H9 (cell line): Measurements from ENCODE around the gene MAPK12. TPM values are rescaled to one million over a fixed set of nuclear protein-coding genes. Genes with fewer than 3 reads are reported as not detected.

Experiments used
- DNase-seq: peaks from one replicate; pipeline ENCODE4 v3.0.0-alpha.2; 2017
- H2AFZ ChIP-seq: one replicate; pipeline ENCODE4 v1.6.1; 2013; ENCODE audit warnings: mild to moderate bottlenecking, low read length, control low read depth, moderate library complexity
- H2AK5ac ChIP-seq: 2 replicates; pipeline ENCODE4 v1.6.1; 2013; ENCODE audit warnings: low read length, control low read depth, mixed read lengths; ENCODE audit not compliant: insufficient read length
- H2BK120ac ChIP-seq: one replicate; pipeline ENCODE4 v1.6.1; 2013; ENCODE audit warnings: low read depth, mild to moderate bottlenecking, low read length, control low read depth, inconsistent platforms; ENCODE audit not compliant: poor library complexity, severe bottlenecking
- H2BK12ac ChIP-seq: 2 replicates; pipeline ENCODE4 v1.6.1; 2013; ENCODE audit warnings: low read length, control low read depth, mixed read lengths, low read depth; ENCODE audit not compliant: insufficient read length
- H2BK15ac ChIP-seq: 2 replicates; pipeline ENCODE4 v1.6.1; 2013; ENCODE audit warnings: low read depth, low read length, control low read depth
- H2BK20ac ChIP-seq: one replicate; pipeline ENCODE4 v1.6.1; 2013; ENCODE audit warnings: low read depth, mild to moderate bottlenecking, low read length, control low read depth, inconsistent platforms; ENCODE audit not compliant: poor library complexity, severe bottlenecking
- H2BK5ac ChIP-seq: 2 replicates; pipeline ENCODE4 v1.6.1; 2013; ENCODE audit warnings: low read length, control low read depth, mixed read lengths; ENCODE audit not compliant: insufficient read length
- H3K14ac ChIP-seq: 2 replicates; pipeline ENCODE4 v1.6.1; 2013; ENCODE audit warnings: low read length, control low read depth; ENCODE audit not compliant: insufficient read depth
- H3K18ac ChIP-seq: 2 replicates; pipeline ENCODE4 v1.6.1; 2013; ENCODE audit warnings: low read depth, mild to moderate bottlenecking, mixed read lengths, low read length, control low read depth; ENCODE audit not compliant: insufficient read length
- H3K23ac ChIP-seq: 2 replicates; pipeline ENCODE4 v1.6.1; 2013; ENCODE audit warnings: low read length, control low read depth, mixed read lengths, low read depth; ENCODE audit not compliant: insufficient read length
- H3K23me2 ChIP-seq: 2 replicates; pipeline ENCODE4 v1.6.1; 2013; ENCODE audit warnings: low read depth, mild to moderate bottlenecking, mixed read lengths, low read length, control low read depth; ENCODE audit not compliant: insufficient read length, poor library complexity, severe bottlenecking
- H3K27ac ChIP-seq: 2 replicates; pipeline ENCODE4 v1.5.1; 2013; ENCODE audit warnings: low read length, control low read depth, mixed read lengths, low read depth; ENCODE audit not compliant: insufficient read length
- H3K27me3 ChIP-seq: 2 replicates; pipeline ENCODE4 v1.6.1; 2013; ENCODE audit warnings: low read length, control low read depth, inconsistent platforms; ENCODE audit not compliant: insufficient read depth
- H3K4ac ChIP-seq: 2 replicates; pipeline ENCODE4 v1.6.1; 2013; ENCODE audit warnings: low read depth, mild to moderate bottlenecking, control low read depth, inconsistent platforms, low read length, moderate library complexity
- H3K4me1 ChIP-seq: 2 replicates; pipeline ENCODE4 v1.6.1; 2013; ENCODE audit warnings: low read length, control low read depth, inconsistent platforms; ENCODE audit not compliant: insufficient read depth
- H3K4me2 ChIP-seq: 2 replicates; pipeline ENCODE4 v1.6.1; 2013; ENCODE audit warnings: low read length, control low read depth, mixed read lengths; ENCODE audit not compliant: insufficient read length, insufficient read depth
- H3K56ac ChIP-seq: 2 replicates; pipeline ENCODE4 v1.6.1; 2013; ENCODE audit warnings: low read depth, mild to moderate bottlenecking, mixed read lengths, low read length, control low read depth; ENCODE audit not compliant: insufficient read length
- H3K79me1 ChIP-seq: 2 replicates; pipeline ENCODE4 v1.6.1; 2013; ENCODE audit warnings: low read depth, mild to moderate bottlenecking, moderate library complexity, low read length, control low read depth, inconsistent platforms; ENCODE audit not compliant: insufficient read depth, poor library complexity, severe bottlenecking
- H3K79me2 ChIP-seq: 2 replicates; pipeline ENCODE4 v1.6.1; 2013; ENCODE audit warnings: low read length, control low read depth, inconsistent platforms; ENCODE audit not compliant: insufficient read depth
- H3K9ac ChIP-seq: 2 replicates; pipeline ENCODE4 v1.6.1; 2013; ENCODE audit warnings: low read length, control low read depth, mixed read lengths; ENCODE audit not compliant: insufficient read length; ENCODE audit errors: extremely low read depth
- H3K9me3 ChIP-seq: one replicate; pipeline ENCODE4 v1.6.1; 2013; ENCODE audit warnings: low read depth, low read length, inconsistent platforms; ENCODE audit not compliant: control insufficient read depth
- H3T11ph ChIP-seq: one replicate; pipeline ENCODE4 v1.6.1; 2013; ENCODE audit warnings: mild to moderate bottlenecking, low read length, control low read depth, inconsistent platforms
- H4K20me1 ChIP-seq: one replicate; pipeline ENCODE4 v1.6.1; 2013; ENCODE audit not compliant: control insufficient read depth, insufficient read length, insufficient read depth
- H4K5ac ChIP-seq: 2 replicates; pipeline ENCODE4 v1.6.1; 2013; ENCODE audit warnings: low read depth, mild to moderate bottlenecking, mixed read lengths, low read length, control low read depth; ENCODE audit not compliant: insufficient read length
- H4K8ac ChIP-seq: replicated peaks from 2 replicates; pipeline ENCODE4 v1.6.1; 2013; ENCODE audit warnings: low read length, control low read depth, mixed read lengths, low read depth; ENCODE audit not compliant: insufficient read length
- H4K91ac ChIP-seq: 2 replicates; pipeline ENCODE4 v1.6.1; 2013; ENCODE audit warnings: low read depth, mild to moderate bottlenecking, moderate library complexity, mixed read lengths, low read length, control low read depth; ENCODE audit not compliant: insufficient read length
- H3K27ac Mint-ChIP-seq, 3 experiments: 2 replicates in 2 of 3; 3 replicates in 1 of 3; pipeline ENCODE4 v1.8.0; 2020 to 2021; ENCODE audit warnings: mixed read lengths in 3 of 3, mild to moderate bottlenecking in 1 of 3, moderate library complexity in 1 of 3
- H3K27me3 Mint-ChIP-seq: 2 replicates; pipeline ENCODE4 v1.8.0; 2021; ENCODE audit warnings: low read depth, mild to moderate bottlenecking, moderate library complexity, mixed read lengths
- H3K36me3 Mint-ChIP-seq, 3 experiments: 2 replicates in 2 of 3; 3 replicates in 1 of 3; pipeline ENCODE4 v1.8.0; 2020 to 2021; ENCODE audit warnings: low read depth in 3 of 3, mixed read lengths in 3 of 3; ENCODE audit not compliant: insufficient read depth in 1 of 3
- H3K4me1 Mint-ChIP-seq, 2 experiments: 2 replicates each; pipeline ENCODE4 v1.8.0; 2020; ENCODE audit warnings: mixed read lengths in 2 of 2
- H3K4me3 Mint-ChIP-seq, 2 experiments: 2 replicates in 1 of 2; 3 replicates in 1 of 2; pipeline ENCODE4 v1.8.0; 2020 to 2021; ENCODE audit warnings: mild to moderate bottlenecking in 2 of 2, mixed read lengths in 2 of 2, moderate library complexity in 1 of 2
- H3K9me3 Mint-ChIP-seq, 2 experiments: 2 replicates in 1 of 2; 3 replicates in 1 of 2; pipeline ENCODE4 v1.8.0; 2020; ENCODE audit warnings: mild to moderate bottlenecking in 2 of 2, mixed read lengths in 2 of 2, moderate library complexity in 1 of 2
- WGBS: extraction: QIAGEN DNeasy Blood & Tissue Kit; methylation state at CpG from one replicate; pipeline ENCODE4 v1.1.7; 2013; ENCODE audit warnings: missing lambda C conversion rate, low lambda C conversion rate, mixed read lengths; ENCODE audit not compliant: insufficient read length; ENCODE audit errors: extremely low coverage; 5-methylcytosine and 5-hydroxymethylcytosine counted together
- total RNA-seq: library from RNA; stranded (reverse); gene quantifications from 2 replicates; pipeline ENCODE4 v1.2.1, GENCODE V29; 2021
- TF ChIP-seq, protein P1 (sequence below): fragments of 200-600 bp; sonication (generic); conservative IDR thresholded peaks from 3 replicates; pipeline ENCODE4 v1.8.0; 2021; ENCODE audit warnings: antibody characterized with exemption, mild to moderate bottlenecking

The MAPK12 gene
- total RNA-seq, 1 experiment from 2014 or later: 31.3 TPM

DNA sequence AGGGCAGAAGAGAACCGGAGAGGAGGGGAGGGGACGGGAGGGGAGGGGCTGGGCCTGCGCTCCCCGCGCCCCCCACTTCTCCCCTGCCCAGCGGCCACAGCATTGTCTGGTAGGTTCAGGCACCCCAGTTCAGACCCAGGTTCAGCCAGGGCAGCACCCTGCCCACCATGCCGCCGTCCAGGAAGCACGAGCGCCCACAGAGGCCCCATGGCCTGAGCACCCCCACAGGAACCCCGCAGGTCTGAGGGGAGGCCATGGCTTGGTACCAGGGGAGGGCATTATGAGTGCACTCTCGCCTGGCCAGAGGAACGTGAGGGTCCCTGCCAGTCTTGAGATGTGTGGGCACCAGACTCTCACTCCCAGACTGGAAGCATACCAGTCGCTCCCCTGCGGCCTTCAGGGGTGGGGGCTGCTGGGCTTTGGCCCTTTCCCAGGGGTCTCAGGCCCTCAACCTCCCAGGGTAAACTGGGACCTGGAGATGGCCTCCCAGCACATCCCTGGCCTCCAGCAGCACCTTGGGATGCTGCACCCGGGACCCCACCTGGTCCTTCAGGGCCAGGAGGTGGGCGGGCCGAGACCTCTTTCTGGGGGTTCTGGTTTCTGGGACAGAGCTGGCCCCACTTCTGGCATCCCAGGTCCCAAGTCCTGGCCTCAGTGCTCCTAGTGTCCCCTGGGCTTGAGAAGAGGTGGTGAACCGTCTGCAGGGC lies 46.6 kb upstream of the MAPK12 start:
- H3K4me3 Mint-ChIP-seq: peak overlapping the region; percentile 22 to 42; a peak in 3 of 5 replicates
- no peaks in the 10 kb centered on the region for H4K20me1 ChIP-seq
- no peak overlapping the region for H3K9ac ChIP-seq
- H3K9me3 ChIP-seq: no peaks in the 10 kb centered on the region
- H4K5ac ChIP-seq: no peak overlapping the region
- no peaks in the 10 kb centered on the region for H3K79me1 ChIP-seq
- no peak overlapping the region for H3K4ac ChIP-seq
- H2BK20ac ChIP-seq: no peak overlapping the region
- peaks cover 4% of the 10 kb centered on the region for H3K27me3 Mint-ChIP-seq
- no peak overlapping the region for H3K27ac ChIP-seq
- no peak overlapping the region for H3K18ac ChIP-seq
- H3K27ac Mint-ChIP-seq: no peak overlapping the region
- no peaks in the 10 kb centered on the region; a peak in 1 of 7 replicates for H3K36me3 Mint-ChIP-seq
- no peak overlapping the region for H2AFZ ChIP-seq
- H2BK5ac ChIP-seq: no peak overlapping the region
- no peak overlapping the region for H3K56ac ChIP-seq
- H3K9me3 Mint-ChIP-seq: no peaks in the 10 kb centered on the region
- H3K79me2 ChIP-seq: no peaks in the 10 kb centered on the region
- no CpG with 5 or more reads among the region's 19 CpGs for WGBS
- H3K27me3 ChIP-seq: no peaks in the 10 kb centered on the region
- no peak for DNase-seq
- no peak overlapping the region for H2BK120ac ChIP-seq
- H4K91ac ChIP-seq: no peak overlapping the region
- H3K23ac ChIP-seq: no peak overlapping the region
- no peak overlapping the region for H3T11ph ChIP-seq
- no peak overlapping the region for H3K14ac ChIP-seq
- peaks cover 5% of the 10 kb centered on the region for H3K23me2 ChIP-seq
- H2AK5ac ChIP-seq: no peak overlapping the region
- no peaks in the 10 kb centered on the region; the same call in 1 of the 2 replicates for H3K4me1 ChIP-seq
- H2BK15ac ChIP-seq: no peak overlapping the region
- H3K4me2 ChIP-seq: no peak overlapping the region
- peaks cover 20 to 28% of the 10 kb centered on the region in 2 experiments for H3K4me1 Mint-ChIP-seq
- TF ChIP-seq, protein P1, sequence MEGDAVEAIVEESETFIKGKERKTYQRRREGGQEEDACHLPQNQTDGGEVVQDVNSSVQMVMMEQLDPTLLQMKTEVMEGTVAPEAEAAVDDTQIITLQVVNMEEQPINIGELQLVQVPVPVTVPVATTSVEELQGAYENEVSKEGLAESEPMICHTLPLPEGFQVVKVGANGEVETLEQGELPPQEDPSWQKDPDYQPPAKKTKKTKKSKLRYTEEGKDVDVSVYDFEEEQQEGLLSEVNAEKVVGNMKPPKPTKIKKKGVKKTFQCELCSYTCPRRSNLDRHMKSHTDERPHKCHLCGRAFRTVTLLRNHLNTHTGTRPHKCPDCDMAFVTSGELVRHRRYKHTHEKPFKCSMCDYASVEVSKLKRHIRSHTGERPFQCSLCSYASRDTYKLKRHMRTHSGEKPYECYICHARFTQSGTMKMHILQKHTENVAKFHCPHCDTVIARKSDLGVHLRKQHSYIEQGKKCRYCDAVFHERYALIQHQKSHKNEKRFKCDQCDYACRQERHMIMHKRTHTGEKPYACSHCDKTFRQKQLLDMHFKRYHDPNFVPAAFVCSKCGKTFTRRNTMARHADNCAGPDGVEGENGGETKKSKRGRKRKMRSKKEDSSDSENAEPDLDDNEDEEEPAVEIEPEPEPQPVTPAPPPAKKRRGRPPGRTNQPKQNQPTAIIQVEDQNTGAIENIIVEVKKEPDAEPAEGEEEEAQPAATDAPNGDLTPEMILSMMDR: no peak
- H2BK12ac ChIP-seq: no peak overlapping the region
- H4K8ac ChIP-seq: no peak overlapping the region
